GM12874 (cell line): ENCODE measurements around the gene RFWD3.

Experiments
- CTCF ChIP-seq: IDR thresholded peaks from 2 replicates; pipeline ENCODE4 v1.5.1; 2011; ENCODE audit warnings: low read depth, mild to moderate bottlenecking, control low read depth, low read length, moderate library complexity; ENCODE audit not compliant: insufficient read depth

Gene RFWD3

GRCh38 chr16:74680681-74681080 is 14.0 kb upstream of the RFWD3 start:
- TF ChIP-seq CTCF = no peak

- TF ChIP-seq CTCF = no peak
These were observed 13.3 kb upstream of the RFWD3 start for GRCh38 chr16:74679983-74680382.

DNA sequence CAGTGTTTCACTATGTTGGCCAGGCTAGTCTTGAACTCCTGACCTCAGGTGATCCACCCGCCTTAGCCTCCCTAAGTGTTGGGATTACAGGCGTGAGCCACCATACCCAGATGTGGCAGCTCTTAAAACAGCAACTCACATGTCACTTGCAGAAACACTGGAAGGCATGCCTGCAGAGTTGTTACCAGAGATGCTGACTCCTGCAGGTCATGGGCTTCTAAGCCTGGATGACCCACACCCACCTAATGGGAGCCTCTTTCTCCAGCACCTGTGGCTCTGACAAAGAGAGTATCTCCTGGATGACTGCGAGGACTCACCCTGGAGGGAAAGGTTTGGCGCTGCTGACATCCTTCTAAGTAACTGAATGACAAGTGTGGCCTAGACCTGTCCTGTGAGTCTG is 11.2 kb upstream of the RFWD3 start:
- no peak for TF ChIP-seq CTCF

GRCh38 chr16:74673876-74674275 is 7.2 kb upstream of the RFWD3 start:
- no peak for TF ChIP-seq CTCF

DNA sequence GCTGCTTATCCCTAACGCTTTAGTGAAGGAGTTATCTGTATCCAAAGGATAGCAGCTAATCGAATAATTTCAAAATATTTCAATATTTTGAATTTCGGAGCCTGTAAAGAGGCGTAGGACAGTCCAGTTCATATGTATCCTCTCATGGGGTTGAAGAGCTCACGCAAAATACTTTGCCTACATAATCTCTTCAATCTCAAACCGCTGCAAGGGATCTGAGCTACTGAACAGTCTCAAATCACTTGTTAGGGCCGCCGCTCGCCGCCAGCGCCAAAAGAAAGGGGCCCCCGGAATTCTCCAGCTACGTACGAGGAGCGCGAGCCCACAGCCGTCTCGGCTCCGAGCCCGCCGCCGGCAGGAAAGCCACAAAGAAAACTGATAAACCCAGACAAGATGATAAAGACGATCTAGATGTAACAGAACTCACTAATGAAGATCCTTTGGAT is 601 bp upstream of the RFWD3 start:
- no peak for TF ChIP-seq CTCF

GRCh38 chr16:74666010-74666421 is 661 bp downstream of the RFWD3 start:
- no peak for TF ChIP-seq CTCF

GRCh38 chr16:74661064-74661463 is 5.6 kb downstream of the RFWD3 start:
- TF ChIP-seq CTCF = no peak

DNA sequence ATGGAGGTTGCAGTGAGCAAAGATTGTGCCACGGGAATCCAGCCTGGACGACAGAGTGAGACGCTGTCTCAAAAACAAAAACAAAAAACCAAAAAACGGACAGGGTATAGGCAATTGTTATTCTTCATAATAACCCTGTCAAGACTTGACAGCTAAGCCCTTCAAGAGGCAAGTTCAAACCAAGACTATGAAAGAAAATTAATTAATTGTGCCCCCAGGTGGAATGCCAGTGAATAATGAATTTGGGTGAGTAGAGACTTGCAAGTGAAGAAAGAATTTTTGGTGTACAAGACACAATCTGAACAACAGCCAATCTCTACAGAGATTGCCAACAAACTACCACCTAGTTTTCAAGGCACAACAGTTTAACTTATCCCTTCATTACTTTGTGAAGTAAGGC is 6.3 kb downstream of the RFWD3 start:
- TF ChIP-seq CTCF = no peak
